Heart left ventricle (tissue), 13 donors: Measurements from ENCODE around the gene TNPO2.

ENCODE experiments used
- POLR2A ChIP-seq, 2 donors: fragments of 450-650 bp; IDR thresholded peaks; one replicate each; pipeline ENCODE4 v1.6.1; 2017; ENCODE audit warnings: antibody characterized with exemption in 2 of 2, mild to moderate bottlenecking in 2 of 2, moderate library complexity in 2 of 2
- TF ChIP-seq, protein P1 (sequence below), 12 donors: fragments of 200-600 bp; sonication (generic) in 4 of 12; IDR thresholded peaks; one replicate each; pipeline versions ENCODE4 v1.5.0 to v1.8.0; 2018 to 2022; ENCODE audit warnings: antibody characterized with exemption in 12 of 12, mild to moderate bottlenecking in 5 of 12
- donor health status: ischemic (EF 13 %, LVEDD 7.1; RV severe dilation, severe dysfunction).
- donor health status: DM: no; HTN: yes; CAD: no.
- donor health status: DM: no; HTN: no; CAD: no.
- donor health status: ischemic (EF 25% LVEDD 6.9; RV normal size, moderate dysfunction).
- donor health status: ischemic (EF 25% LVEDD 5.7; RV mildly dilated, moderate dysfunction).
- donor health status: ischemic (EF 35%, LVEDD 5.7; RV mildly dilated, moderate dysfunction).
- donor health status: nonischemic (EF 11% LVEDD 7.7; RV severe dilation, severe dysfunction).
- donor health status: DM: yes; HTN: yes; CAD: no.
- donor health status: PGD.
- donor health status: ischemic (EF 29% LVEDD 5.4; RV normal size, mild dysfunction).
- donor health status: nonischemic (EF 23%, LVEDD 6.1; RV moderate dilation, normal function).

GRCh38 chr19:12694641-12695040 lies 29.1 kb downstream of the TNPO2 start:
- TF ChIP-seq POLR2A (IDR thresholded peaks at IDR 0.05), result no peak
- TF ChIP-seq, protein P1, sequence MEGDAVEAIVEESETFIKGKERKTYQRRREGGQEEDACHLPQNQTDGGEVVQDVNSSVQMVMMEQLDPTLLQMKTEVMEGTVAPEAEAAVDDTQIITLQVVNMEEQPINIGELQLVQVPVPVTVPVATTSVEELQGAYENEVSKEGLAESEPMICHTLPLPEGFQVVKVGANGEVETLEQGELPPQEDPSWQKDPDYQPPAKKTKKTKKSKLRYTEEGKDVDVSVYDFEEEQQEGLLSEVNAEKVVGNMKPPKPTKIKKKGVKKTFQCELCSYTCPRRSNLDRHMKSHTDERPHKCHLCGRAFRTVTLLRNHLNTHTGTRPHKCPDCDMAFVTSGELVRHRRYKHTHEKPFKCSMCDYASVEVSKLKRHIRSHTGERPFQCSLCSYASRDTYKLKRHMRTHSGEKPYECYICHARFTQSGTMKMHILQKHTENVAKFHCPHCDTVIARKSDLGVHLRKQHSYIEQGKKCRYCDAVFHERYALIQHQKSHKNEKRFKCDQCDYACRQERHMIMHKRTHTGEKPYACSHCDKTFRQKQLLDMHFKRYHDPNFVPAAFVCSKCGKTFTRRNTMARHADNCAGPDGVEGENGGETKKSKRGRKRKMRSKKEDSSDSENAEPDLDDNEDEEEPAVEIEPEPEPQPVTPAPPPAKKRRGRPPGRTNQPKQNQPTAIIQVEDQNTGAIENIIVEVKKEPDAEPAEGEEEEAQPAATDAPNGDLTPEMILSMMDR (IDR thresholded peaks at IDR 0.05), result no peak
